ENCODE results near the gene SLC16A12.

GRCh38 chr10:89548673-89549072, 13.3 kb upstream of the SLC16A12 start:
- TF ChIP-seq CTCF (optimal IDR thresholded peaks at IDR 0.05 in 1 of 3, IDR thresholded peaks at IDR 0.05 in 1 of 3, conservative IDR thresholded peaks at IDR 0.05 in 1 of 3; ENCODE audit: extremely low read depth in 1 of 3, insufficient read depth in 2 of 3, low read length in 3 of 3) (no peak), EZH2 (IDR thresholded peaks at IDR 0.05; ENCODE audit: low read length) (no peak)

Data from keratinocyte (primary cell).